K562 (cell line): ENCODE data around the gene RAP2B. TPM values are rescaled to one million over a fixed set of nuclear protein-coding genes. Genes with fewer than 3 reads are reported as not detected.

Experiments
- ATF3 ChIP-seq, 2 experiments: fragments of 450-650 bp in 1 of 2; sonication (generic) in 1 of 2; formaldehyde crosslinking in 1 of 2; IDR thresholded peaks in 1 of 2; conservative IDR thresholded peaks in 1 of 2; 2 replicates each; pipeline versions ENCODE4 v1.6.1 to v1.8.1; 2016 to 2023; ENCODE audit warnings: mild to moderate bottlenecking in 2 of 2, moderate library complexity in 2 of 2, inconsistent platforms in 1 of 2, missing genetic modification reagents in 1 of 2
- CSDE1 ChIP-seq, 2 experiments: fragments of 450-650 bp; IDR thresholded peaks; 2 replicates each; pipeline ENCODE4 v1.6.1; 2016; ENCODE audit warnings: mild to moderate bottlenecking in 1 of 2
- E2F3 ChIP-seq: fragments of 250-450 bp; sonication (Bioruptor Pico); IDR thresholded peaks from 2 replicates; pipeline ENCODE4 v1.4.0; 2020; ENCODE audit warnings: mild to moderate bottlenecking
- E2F4 ChIP-seq: sonication (generic); formaldehyde crosslinking; IDR thresholded peaks from 2 replicates; pipeline ENCODE4 v1.8.0; 2022; ENCODE audit warnings: mild to moderate bottlenecking, low read depth, missing genetic modification reagents
- E2F5 ChIP-seq: sonication (generic); formaldehyde crosslinking; IDR thresholded peaks from 2 replicates; pipeline ENCODE4 v1.8.0; 2022; ENCODE audit warnings: mild to moderate bottlenecking, missing genetic modification reagents
- FOXK1 ChIP-seq: sonication (generic); formaldehyde crosslinking; IDR thresholded peaks from 2 replicates; pipeline ENCODE4 v1.8.0; 2022; ENCODE audit warnings: missing genetic modification reagents, mild to moderate bottlenecking, borderline replicate concordance
- GATA2 ChIP-seq: sonication (generic); formaldehyde crosslinking; IDR thresholded peaks from 2 replicates; pipeline ENCODE4 v1.4.0; 2020; ENCODE audit warnings: mild to moderate bottlenecking, missing genetic modification reagents
- GTF2E2 ChIP-seq: fragments of 200-800 bp; sonication (Bioruptor generic); IDR thresholded peaks from 2 replicates; pipeline ENCODE4 v1.6.1; 2016; ENCODE audit warnings: missing genetic modification characterization, missing compliant biosample characterization
- HDAC6 ChIP-seq: IDR thresholded peaks from 2 replicates; pipeline ENCODE4 v1.6.1; 2012; ENCODE audit warnings: low read depth, mild to moderate bottlenecking, control low read depth, inconsistent platforms, low read length, moderate library complexity
- HEY1 ChIP-seq: fragments of 250-450 bp; sonication (Bioruptor Pico); IDR thresholded peaks from 2 replicates; pipeline ENCODE4 v1.5.0; 2020; ENCODE audit warnings: mild to moderate bottlenecking, moderate library complexity, borderline replicate concordance
- JUND ChIP-seq, 2 experiments: IDR thresholded peaks; 2 replicates in 1 of 2; 3 replicates in 1 of 2; pipeline ENCODE4 v1.6.1; 2011; ENCODE audit warnings: borderline replicate concordance in 2 of 2, low read depth in 2 of 2, low read length in 2 of 2, improper control_type of control experiment in 1 of 2, missing biosample characterization in 1 of 2, missing genetic modification characterization in 1 of 2, missing genetic modification reagents in 1 of 2
- L3MBTL2 ChIP-seq: fragments of 450-650 bp; IDR thresholded peaks from 2 replicates; pipeline ENCODE4 v1.6.1; 2016; ENCODE audit warnings: mild to moderate bottlenecking, moderate library complexity
- MECOM ChIP-seq: fragments of 250-450 bp; sonication (Bioruptor Pico); IDR thresholded peaks from 2 replicates; pipeline ENCODE4 v1.8.0; 2022; ENCODE audit warnings: inconsistent platforms
- NFRKB ChIP-seq: fragments of 450-650 bp; IDR thresholded peaks from 2 replicates; pipeline ENCODE4 v1.6.1; 2016; ENCODE audit warnings: low read depth
- NR1H2 ChIP-seq: sonication (generic); formaldehyde crosslinking; IDR thresholded peaks from 2 replicates; pipeline ENCODE4 v1.4.0; 2020; ENCODE audit warnings: mild to moderate bottlenecking, missing genetic modification reagents
- OTX1 ChIP-seq: fragments of 450-650 bp; formaldehyde crosslinking; IDR thresholded peaks from 2 replicates; pipeline ENCODE4 v1.4.0; 2022; ENCODE audit warnings: mild to moderate bottlenecking
- RBBP5 ChIP-seq: fragments of 200-600 bp; sonication (generic); IDR thresholded peaks from 2 replicates; pipeline ENCODE4 v1.6.1; 2012; ENCODE audit warnings: borderline replicate concordance, mild to moderate bottlenecking, low read length, control low read depth, inconsistent platforms; ENCODE audit not compliant: insufficient read depth, poor library complexity, severe bottlenecking
- SMARCA4 ChIP-seq: fragments of 450-650 bp; IDR thresholded peaks from 2 replicates; pipeline ENCODE4 v1.6.1; 2016
- TCF7L2 ChIP-seq: fragments of 150-350 bp; IDR thresholded peaks from 2 replicates; pipeline ENCODE4 v1.6.1; 2016; ENCODE audit warnings: low read depth, mild to moderate bottlenecking, low read length, moderate library complexity
- THRAP3 ChIP-seq: fragments of 450-650 bp; IDR thresholded peaks from 2 replicates; pipeline ENCODE4 v1.6.1; 2016; ENCODE audit warnings: mild to moderate bottlenecking, inconsistent platforms, borderline replicate concordance
- ZNF140 ChIP-seq: fragments of 250-450 bp; sonication (Bioruptor Pico); IDR thresholded peaks from 2 replicates; pipeline ENCODE4 v1.8.0; 2021; ENCODE audit warnings: moderate library complexity, mild to moderate bottlenecking, inconsistent platforms
- ZNF253 ChIP-seq: fragments of 250-450 bp; sonication (Bioruptor Pico); conservative IDR thresholded peaks from 2 replicates; pipeline ENCODE4 v1.6.1; 2021; ENCODE audit warnings: mild to moderate bottlenecking
- ZNF263 ChIP-seq: sonication (generic); formaldehyde crosslinking; IDR thresholded peaks from 2 replicates; pipeline ENCODE4 v1.8.0; 2022; ENCODE audit warnings: mild to moderate bottlenecking, missing genetic modification reagents, borderline replicate concordance
- ZNF282 ChIP-seq: sonication (generic); formaldehyde crosslinking; IDR thresholded peaks from 2 replicates; pipeline ENCODE4 v1.8.1; 2023; ENCODE audit warnings: missing genetic modification reagents
- polyA plus RNA-seq, 8 experiments: library from polyadenylated mRNA; depleted of rRNA in 4 of 8; stranded (reverse) in 5 of 8; unstranded in 3 of 8; fragments of >200 nt; fragmentation: Nextera tagmentation in 2 of 8; fragmentation: Illumina TruSeq in 1 of 8; extraction: Ambion mirVana in 2 of 8; extraction: Trizol in 1 of 8; gene quantifications; 2 replicates each; pipeline versions ENCODE4 v1.2.1 to v1.2.3, GENCODE V29; 2011 to 2014; ENCODE audit warnings: inconsistent platforms in 1 of 8, missing spikeins in 1 of 8
- total RNA-seq, 7 experiments: library from RNA; depleted of rRNA in 6 of 7; stranded (reverse); fragments of >200 nt in 6 of 7; fragmentation: Illumina TruSeq in 2 of 7; extraction: Trizol in 2 of 7; gene quantifications; 2 replicates each; pipeline versions ENCODE4 v1.2.1 to v1.2.3, GENCODE V29; 2011 to 2021; ENCODE audit warnings: low replicate concordance in 1 of 7
- TF ChIP-seq, protein P1 (sequence below): fragments of 250-450 bp; sonication (Bioruptor Pico); IDR thresholded peaks from 2 replicates; pipeline ENCODE4 v1.5.0; 2021

The RAP2B gene
- total and polyA plus RNA-seq, 9 of the 15 experiments (the other 6 are each of a cell fraction or from before 2014, with no cell fraction given): 9.4 to 31.2 (median 15.8) TPM

- no peak for TF ChIP-seq ATF3 (IDR thresholded peaks at IDR 0.05)
- no peak for TF ChIP-seq ATF3 (CRISPR knock-in tag; conservative IDR thresholded peaks at IDR 0.05)
- TF ChIP-seq NR1H2 (CRISPR knock-in tag): no peak; the same call in 1 of the 2 replicates
- TF ChIP-seq JUND (IDR thresholded peaks at IDR 0.05; ENCODE audit: borderline replicate concordance, low read depth, low read length): peak; percentile 45; the same call in 1 of the 2 replicates
- no peak; the same call in 2 of the 3 replicates for TF ChIP-seq JUND (tag; IDR thresholded peaks at IDR 0.05; ENCODE audit: borderline replicate concordance, low read depth, low read length)
- TF ChIP-seq OTX1 (CRISPR knock-in tag): no peak
- no peak for TF ChIP-seq RBBP5
- TF ChIP-seq CSDE1 (IDR thresholded peaks at IDR 0.05): no peak
- no peak for TF ChIP-seq MECOM (CRISPR knock-in tag)
- no peak for TF ChIP-seq ZNF140 (CRISPR knock-in tag)
- TF ChIP-seq FOXK1 (CRISPR knock-in tag): no peak
- TF ChIP-seq E2F4 (CRISPR knock-in tag): peak; percentile 73; the same call in 1 of the 2 replicates
- TF ChIP-seq ZNF253 (CRISPR knock-in tag): no peak
- TF ChIP-seq GTF2E2 (tag): no peak
- TF ChIP-seq THRAP3: 0 out of 2 replicates have a peak, but pooled peaks have one; percentile 16
- no peak for TF ChIP-seq ZNF282 (CRISPR knock-in tag)
- peak; percentile 91 for TF ChIP-seq L3MBTL2
- TF ChIP-seq GATA2 (CRISPR knock-in tag): no peak
- no peak for TF ChIP-seq NFRKB
- no peak for TF ChIP-seq HDAC6
- no peak for TF ChIP-seq HEY1 (CRISPR knock-in tag)
- TF ChIP-seq TCF7L2: no peak
- TF ChIP-seq E2F3 (CRISPR knock-in tag): peak; percentile 75
- no peak; the same call in 1 of the 2 replicates for TF ChIP-seq ZNF263 (CRISPR knock-in tag)
- TF ChIP-seq, protein P1, sequence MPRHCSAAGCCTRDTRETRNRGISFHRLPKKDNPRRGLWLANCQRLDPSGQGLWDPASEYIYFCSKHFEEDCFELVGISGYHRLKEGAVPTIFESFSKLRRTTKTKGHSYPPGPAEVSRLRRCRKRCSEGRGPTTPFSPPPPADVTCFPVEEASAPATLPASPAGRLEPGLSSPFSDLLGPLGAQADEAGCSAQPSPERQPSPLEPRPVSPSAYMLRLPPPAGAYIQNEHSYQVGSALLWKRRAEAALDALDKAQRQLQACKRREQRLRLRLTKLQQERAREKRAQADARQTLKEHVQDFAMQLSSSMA (CRISPR knock-in tag): no peak
- no peak for TF ChIP-seq SMARCA4
- peak; percentile 47; the same call in 1 of the 2 replicates for TF ChIP-seq E2F5 (CRISPR knock-in tag)
Observed at GRCh38 chr3:153161714-153162512, at the start of gene RAP2B (continued).
